Measurements from ENCODE around the gene AHDC1. TPM values are rescaled to one million over a fixed set of nuclear protein-coding genes. Genes with fewer than 3 reads are reported as not detected.
"Not testable (repeated sequence)": the region's sequence is repeated elsewhere in the genome, so short reads cannot be mapped to it uniquely, and the experiment has no call there.

The AHDC1 gene
- total RNA-seq, 2 donors from 2014 or later: 13.5 to 14.2 TPM

- Histone ChIP-seq H3K9me3 (no peaks in the 10 kb centered on the region), H3K27ac (no peak overlapping the region), H3K36me3 (replicated peaks in 1 of 2; ENCODE audit: insufficient read depth in 1 of 2, low read depth in 2 of 2) (no peaks in the 10 kb centered on the region), H3K4me1 (peaks cover 7% of the 10 kb centered on the region), H3K4me3 (no peak overlapping the region), H3K27me3 (no peaks in the 10 kb centered on the region)
- ATAC-seq (no peak), DNase-seq (no peak)
- WGBS, 2 donors: 81 to 83% methylated on average over 7 to 13 of the region's 13 CpGs
- no peak for TF ChIP-seq POLR2A (IDR thresholded peaks at IDR 0.05)
- no peak for TF ChIP-seq CTCF (IDR thresholded peaks at IDR 0.05)
- intact Hi-C loops (cut with DNase I): no loop called here
These were observed 19.6 kb upstream of the AHDC1 start for GRCh38 chr1:27623327-27624212.

DNA sequence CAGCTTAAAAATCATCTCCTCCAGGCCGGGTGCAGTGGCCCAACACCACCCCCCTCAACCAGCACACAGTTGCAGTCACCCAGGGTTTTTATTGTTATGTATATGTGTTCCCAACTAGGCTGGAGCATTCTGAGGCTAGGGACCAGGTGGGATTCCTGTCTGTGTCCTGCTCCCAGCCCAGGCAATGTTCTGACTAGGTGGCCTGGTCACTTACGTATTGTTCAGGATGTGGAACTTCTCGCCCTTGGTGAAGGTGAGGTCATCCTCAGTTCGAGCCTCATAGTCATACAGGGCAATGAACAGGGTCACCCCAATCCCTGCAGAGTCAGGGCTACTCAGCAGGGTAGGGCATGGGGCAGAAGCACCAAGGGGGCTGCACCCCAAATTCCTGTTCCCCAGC is 18.9 kb upstream of the AHDC1 start:
- no peaks in the 10 kb centered on the region for H3K36me3 ChIP-seq (replicated peaks in 1 of 2; ENCODE audit: insufficient read depth in 1 of 2, low read depth in 2 of 2)
- ATAC-seq (no peak), DNase-seq (no peak)
- 62 to 83% methylated on average over 3 to 4 of the region's 4 CpGs for WGBS, 2 donors
- intact Hi-C loops (cut with DNase I): no loop called here
- H3K27me3 ChIP-seq: no peaks in the 10 kb centered on the region
- TF ChIP-seq POLR2A (IDR thresholded peaks at IDR 0.05): no peak
- no peak for TF ChIP-seq CTCF (IDR thresholded peaks at IDR 0.05)
- no peak overlapping the region for H3K27ac ChIP-seq
- no peak overlapping the region for H3K4me3 ChIP-seq
- no peaks in the 10 kb centered on the region for H3K9me3 ChIP-seq
- H3K4me1 ChIP-seq: peaks cover 7% of the 10 kb centered on the region

- no peak for TF ChIP-seq POLR2A (IDR thresholded peaks at IDR 0.05)
- no peak for TF ChIP-seq CTCF (IDR thresholded peaks at IDR 0.05)
- peak in 3 of 4 donors; percentile 44 to 60 (median 54) for DNase-seq
- WGBS, 2 donors: 37 to 68% methylated on average over 4 to 7 of the region's 7 CpGs
- Histone ChIP-seq H3K4me1 (peaks cover 7% of the 10 kb centered on the region), H3K36me3 (replicated peaks in 1 of 2; ENCODE audit: insufficient read depth in 1 of 2, low read depth in 2 of 2) (no peaks in the 10 kb centered on the region), H3K9me3 (no peaks in the 10 kb centered on the region), H3K4me3 (no peak overlapping the region), H3K27me3 (no peaks in the 10 kb centered on the region), H3K27ac (no peak overlapping the region)
- peak; percentile 14 for ATAC-seq
- intact Hi-C loops (cut with DNase I): no loop called here
These were observed 17.3 kb upstream of the AHDC1 start for GRCh38 chr1:27621051-27621920.

DNA sequence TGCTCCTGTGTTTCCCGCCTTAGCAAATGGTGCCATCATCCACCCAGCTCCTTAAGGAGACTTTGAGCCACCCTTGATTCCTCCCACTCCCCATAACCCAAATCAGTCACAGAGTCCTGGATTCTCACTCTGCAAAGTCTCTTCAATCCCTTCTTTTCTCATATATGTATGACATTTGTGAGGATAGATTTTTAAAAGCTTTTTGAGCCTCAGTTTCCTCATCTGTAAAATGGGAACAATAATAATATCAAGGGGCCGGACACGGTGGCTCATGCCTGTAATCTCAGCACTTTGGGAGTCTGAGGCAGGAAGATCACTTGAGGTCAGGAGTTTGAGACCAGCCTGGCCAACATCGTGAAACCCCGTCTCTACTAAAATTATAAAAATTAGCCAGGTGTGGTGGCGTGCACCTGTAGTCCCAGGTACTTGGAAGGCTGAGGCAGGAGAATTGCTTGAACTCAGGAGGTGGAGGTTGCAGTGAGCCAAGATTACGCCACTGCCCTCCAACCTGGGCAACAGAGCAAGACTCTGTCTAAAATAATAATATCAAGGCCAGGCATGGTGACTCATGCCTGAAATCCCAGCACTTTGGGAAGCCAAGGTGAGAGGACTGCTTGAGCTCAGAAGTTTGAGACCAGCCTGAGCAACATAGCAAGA is 16.0 kb upstream of the AHDC1 start:
- not testable (repeated sequence) for H3K4me1 ChIP-seq; H3K27me3 ChIP-seq; H3K36me3 ChIP-seq (replicated peaks in 1 of 2; ENCODE audit: insufficient read depth in 1 of 2, low read depth in 2 of 2); H3K9me3 ChIP-seq; ATAC-seq; H3K27ac ChIP-seq; H3K4me3 ChIP-seq; DNase-seq
- WGBS, 2 donors: 88 to 92% methylated on average over 7 of the region's 7 CpGs
- intact Hi-C loops (cut with DNase I): loop anchor here (10.0 kb wide), 1 partner anchor 205 kb away; no protein-coding TSS in a partner anchor
